Esophagus squamous epithelium (tissue), 4 donors: ENCODE results near the gene NCOA1.

Experiments
- CTCF ChIP-seq, 6 experiments: fragments of 450-650 bp in 4 of 6; fragments of 200-600 bp in 2 of 6; sonication (generic) in 2 of 6; IDR thresholded peaks; one replicate each; pipeline ENCODE4 v1.5.1; 2016 to 2019; ENCODE audit warnings: antibody characterized with exemption in 6 of 6, mild to moderate bottlenecking in 4 of 6, moderate library complexity in 4 of 6
- POLR2A ChIP-seq, 4 donors: fragments of 450-650 bp; IDR thresholded peaks; one replicate each; pipeline ENCODE4 v1.6.1; 2017; ENCODE audit warnings: antibody characterized with exemption in 4 of 4, mild to moderate bottlenecking in 4 of 4, moderate library complexity in 3 of 4

- TF ChIP-seq CTCF (IDR thresholded peaks at IDR 0.05): no peak
- no peak for TF ChIP-seq POLR2A (IDR thresholded peaks at IDR 0.05)
These were observed 294.7 kb downstream of the NCOA1 start for GRCh38 chr2:24785671-24786321.
